Omental fat pad (tissue), 4 donors: Measurements from ENCODE around the gene PUS10. TPM values are rescaled to one million over a fixed set of nuclear protein-coding genes. Genes with fewer than 3 reads are reported as not detected.

Experiments used
- ATAC-seq: fragments of 150-250 bp; one replicate; pipeline ENCODE4 v1.9.1; 2016; ENCODE audit warnings: mild to moderate bottlenecking, moderate library complexity; ENCODE audit not compliant: low FRiP score
- DNase-seq: peaks from one replicate; pipeline ENCODE4 v3.0.0-alpha.2; 2019; ENCODE audit warnings: low spot score
- CTCF ChIP-seq, 3 donors: fragments of 450-650 bp; IDR thresholded peaks; one replicate each; pipeline ENCODE4 v1.5.1; 2016 to 2017; ENCODE audit warnings: antibody characterized with exemption in 3 of 3, mild to moderate bottlenecking in 3 of 3, moderate library complexity in 2 of 3
- total RNA-seq, 4 donors: library from RNA; depleted of rRNA; stranded (reverse); fragments of >200 nt; gene quantifications; one replicate each; pipeline ENCODE4 v1.1.0, GENCODE V29; 2016

Gene PUS10
- total RNA-seq, 4 donors from 2014 or later, result 2.9 to 6.1 (median 4.7) TPM

DNA sequence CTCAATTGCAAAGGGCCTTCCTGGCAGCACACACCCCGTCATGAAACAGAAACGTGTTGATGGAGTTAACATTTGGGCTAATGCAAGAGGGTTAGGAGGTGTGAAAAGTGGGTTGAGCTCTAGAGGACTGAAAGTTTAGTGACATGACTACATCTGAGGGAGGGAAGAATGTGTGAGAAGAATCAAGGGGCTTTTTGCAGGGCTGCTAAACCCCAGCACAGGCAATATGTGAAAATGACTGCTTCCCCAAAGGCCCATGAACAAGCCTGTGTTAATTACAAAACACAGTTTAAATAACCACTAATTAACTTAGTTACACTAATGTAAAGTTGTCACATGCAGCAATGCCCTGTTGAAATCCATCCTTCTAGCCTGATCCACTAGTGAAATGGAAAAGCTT is 63.9 kb downstream of the PUS10 start:
- ATAC-seq, result no peak
- DNase-seq, result no peak
- TF ChIP-seq CTCF (IDR thresholded peaks at IDR 0.05), result no peak

- ATAC-seq, result no peak
- DNase-seq, result no peak
- no peak for TF ChIP-seq CTCF (IDR thresholded peaks at IDR 0.05)
Measured at GRCh38 chr2:60948926-60949579, 69.0 kb downstream of the PUS10 start.

GRCh38 chr2:60948161-60948560 is 69.9 kb downstream of the PUS10 start:
- no peak for ATAC-seq
- no peak for TF ChIP-seq CTCF (IDR thresholded peaks at IDR 0.05)
- no peak for DNase-seq

DNA sequence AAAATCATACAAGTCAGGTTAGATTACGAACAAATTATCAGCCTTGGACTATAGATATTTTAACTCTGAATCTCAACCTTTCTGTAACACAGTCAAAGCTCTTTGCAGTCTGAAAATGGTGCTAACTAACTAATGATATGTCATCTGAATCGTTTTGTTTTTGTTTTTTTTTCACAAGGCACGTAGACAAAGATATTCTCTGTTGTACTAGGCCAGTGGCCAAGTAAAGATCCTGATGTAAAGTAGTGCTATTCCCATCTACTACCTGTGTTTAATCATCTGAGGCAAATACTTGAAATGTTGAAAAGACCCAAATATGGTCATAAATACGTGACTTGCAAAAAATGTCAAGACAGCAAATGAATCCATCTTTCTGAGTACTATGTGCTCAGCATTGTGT is 71.0 kb downstream of the PUS10 start:
- ATAC-seq (no peak), DNase-seq (no peak)
- TF ChIP-seq CTCF (IDR thresholded peaks at IDR 0.05), result no peak

- ATAC-seq (no peak), DNase-seq (no peak)
- TF ChIP-seq CTCF (IDR thresholded peaks at IDR 0.05), result no peak
Measured at GRCh38 chr2:60945341-60945740, 72.7 kb downstream of the PUS10 start.

DNA sequence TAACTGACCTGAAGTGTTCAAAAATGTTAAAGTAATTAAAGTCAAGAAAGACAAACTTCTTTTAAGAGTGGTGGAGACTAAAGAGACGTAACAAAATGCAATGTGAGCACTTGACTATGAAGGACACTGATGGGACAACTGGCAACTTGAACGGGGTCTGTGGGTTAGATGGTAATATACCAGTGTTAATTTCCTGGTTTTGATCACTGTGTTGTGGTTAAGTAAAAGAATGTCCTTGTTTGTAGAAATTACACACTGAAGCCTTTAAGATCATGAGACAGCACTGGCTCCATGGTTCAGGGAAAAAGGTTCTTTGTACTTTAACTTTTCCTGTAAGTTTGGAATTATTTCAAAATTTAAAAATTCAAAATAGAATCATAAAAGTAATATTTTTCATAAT is 78.4 kb downstream of the PUS10 start:
- TF ChIP-seq CTCF (IDR thresholded peaks at IDR 0.05), result no peak
- DNase-seq (no peak), ATAC-seq (no peak)

DNA sequence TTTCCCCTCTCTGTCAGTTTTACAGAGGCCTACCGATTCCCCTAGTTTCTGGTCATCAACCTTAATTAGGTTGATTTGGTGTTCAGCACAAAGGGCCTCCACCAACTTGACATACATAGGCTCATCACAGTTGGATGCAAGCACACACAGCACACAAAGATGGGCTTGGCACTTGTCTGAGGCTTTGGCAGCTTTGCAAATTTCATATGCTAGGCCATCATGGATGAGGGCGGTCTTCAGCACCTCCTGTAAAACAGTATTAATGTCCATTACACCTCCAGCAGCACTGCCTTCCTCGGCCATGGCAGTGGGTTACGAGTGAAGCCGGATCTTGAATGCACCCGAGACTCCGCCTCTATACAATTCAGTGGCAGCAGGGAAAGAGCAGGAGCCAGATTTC is 79.8 kb downstream of the PUS10 start:
- no peak for ATAC-seq
- TF ChIP-seq CTCF (IDR thresholded peaks at IDR 0.05), result no peak
- no peak for DNase-seq
